ENCODE results near the gene MUC2. TPM values are rescaled to one million over a fixed set of nuclear protein-coding genes. Genes with fewer than 3 reads are reported as not detected.

The MUC2 gene
- total and polyA plus RNA-seq, 5 donors from 2014 or later = not detected

DNA sequence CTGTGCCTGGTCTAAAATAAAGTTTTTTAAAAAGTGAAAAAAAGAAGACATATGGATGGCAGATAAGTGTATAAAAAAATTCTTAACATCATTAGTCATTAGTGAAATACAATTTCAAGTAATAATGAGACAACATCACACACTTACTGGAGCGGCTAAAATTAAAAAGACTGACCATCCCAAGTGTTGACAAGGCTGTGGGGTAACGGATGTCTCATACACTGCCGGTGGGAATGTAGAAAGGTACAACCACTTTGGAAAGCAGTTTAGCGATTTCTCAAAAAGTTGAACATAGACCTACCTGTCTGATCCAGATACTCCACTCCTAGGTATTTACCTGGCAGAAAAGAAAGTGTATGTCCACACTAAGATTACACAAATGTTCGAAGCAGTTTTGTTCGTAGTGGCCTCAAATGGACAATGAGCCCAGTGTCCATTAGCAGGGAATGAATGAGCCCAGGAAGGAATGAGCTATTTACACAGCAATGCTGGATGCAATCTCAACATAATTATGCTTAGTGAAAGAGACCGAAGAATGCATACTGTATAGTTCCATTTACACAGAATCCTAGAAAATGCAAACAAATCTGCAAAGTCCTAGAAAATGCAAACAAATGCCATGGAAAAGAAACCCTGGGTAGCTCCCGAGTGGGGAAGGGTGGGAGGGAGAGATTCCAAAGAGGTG, 6.7 kb upstream of the MUC2 start:
- Mint-ChIP-seq H3K9me3 (no peaks in the 10 kb centered on the region), H3K4me1 (peaks cover 0 to 7% (median 3%) of the 10 kb centered on the region in 4 donors), H3K27ac (no peak overlapping the region), H3K36me3 (no peaks in the 10 kb centered on the region), H3K4me3 (no peak overlapping the region), H3K27me3 (peaks cover 9% of the 10 kb centered on the region)
- no peak overlapping the region for H3K4me3 ChIP-seq (ENCODE audit: low read depth, low read length)
- no peak overlapping the region for H3K27ac ChIP-seq (ENCODE audit: insufficient read depth, low read length, poor library complexity, severe bottlenecking)
- H3K9me3 ChIP-seq (ENCODE audit: control insufficient read depth in 2 of 2, low read length in 2 of 2) = no peaks in the 10 kb centered on the region
- DNase-seq (no peak), ATAC-seq (ENCODE audit: low read depth in 2 of 2) (no peak)
- H3K36me3 ChIP-seq (ENCODE audit: control insufficient read depth, insufficient read depth, low read length) = no peaks in the 10 kb centered on the region
- H3K27me3 ChIP-seq (ENCODE audit: control insufficient read depth, insufficient read depth, low read length) = no peaks in the 10 kb centered on the region
- H3K4me1 ChIP-seq (ENCODE audit: control insufficient read depth, insufficient read depth, low read length, poor library complexity, severe bottlenecking) = no peaks in the 10 kb centered on the region

DNA sequence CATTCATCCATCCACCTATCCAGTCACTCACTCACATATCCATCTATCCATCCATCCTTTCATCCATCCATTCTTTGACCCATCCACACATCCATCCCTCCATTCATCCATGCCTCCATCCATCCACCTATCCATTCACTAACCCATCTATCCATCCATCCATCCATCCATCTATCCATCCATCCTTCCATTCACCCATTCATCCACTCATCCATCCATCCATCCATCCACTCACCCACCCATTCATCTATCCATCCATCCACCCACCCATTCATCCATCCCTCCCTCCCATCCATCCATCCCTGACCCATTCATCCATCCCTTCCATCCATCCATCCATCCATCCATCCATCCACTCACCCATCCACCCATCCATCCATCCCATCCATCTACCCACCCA, 4.9 kb upstream of the MUC2 start:
- Mint-ChIP-seq H3K27me3 (peaks cover 4% of the 10 kb centered on the region), H3K27ac (peak overlapping the region in 1 of 3 donors; percentile 94), H3K4me3 (no peak overlapping the region), H3K9me3 (no peaks in the 10 kb centered on the region), H3K4me1 (no peaks in the 10 kb centered on the region), H3K36me3 (no peaks in the 10 kb centered on the region)
- ATAC-seq (ENCODE audit: low read depth in 2 of 2) (no peak), DNase-seq (no peak)
- no peak overlapping the region for H3K27ac ChIP-seq (ENCODE audit: insufficient read depth, low read length, poor library complexity, severe bottlenecking)
- no peaks in the 10 kb centered on the region for H3K9me3 ChIP-seq (ENCODE audit: control insufficient read depth in 2 of 2, low read length in 2 of 2)
- no peaks in the 10 kb centered on the region for H3K4me1 ChIP-seq (ENCODE audit: control insufficient read depth, insufficient read depth, low read length, poor library complexity, severe bottlenecking)
- no peaks in the 10 kb centered on the region for H3K36me3 ChIP-seq (ENCODE audit: control insufficient read depth, insufficient read depth, low read length)
- no peaks in the 10 kb centered on the region for H3K27me3 ChIP-seq (ENCODE audit: control insufficient read depth, insufficient read depth, low read length)
- no peak overlapping the region for H3K4me3 ChIP-seq (ENCODE audit: low read depth, low read length)

DNA sequence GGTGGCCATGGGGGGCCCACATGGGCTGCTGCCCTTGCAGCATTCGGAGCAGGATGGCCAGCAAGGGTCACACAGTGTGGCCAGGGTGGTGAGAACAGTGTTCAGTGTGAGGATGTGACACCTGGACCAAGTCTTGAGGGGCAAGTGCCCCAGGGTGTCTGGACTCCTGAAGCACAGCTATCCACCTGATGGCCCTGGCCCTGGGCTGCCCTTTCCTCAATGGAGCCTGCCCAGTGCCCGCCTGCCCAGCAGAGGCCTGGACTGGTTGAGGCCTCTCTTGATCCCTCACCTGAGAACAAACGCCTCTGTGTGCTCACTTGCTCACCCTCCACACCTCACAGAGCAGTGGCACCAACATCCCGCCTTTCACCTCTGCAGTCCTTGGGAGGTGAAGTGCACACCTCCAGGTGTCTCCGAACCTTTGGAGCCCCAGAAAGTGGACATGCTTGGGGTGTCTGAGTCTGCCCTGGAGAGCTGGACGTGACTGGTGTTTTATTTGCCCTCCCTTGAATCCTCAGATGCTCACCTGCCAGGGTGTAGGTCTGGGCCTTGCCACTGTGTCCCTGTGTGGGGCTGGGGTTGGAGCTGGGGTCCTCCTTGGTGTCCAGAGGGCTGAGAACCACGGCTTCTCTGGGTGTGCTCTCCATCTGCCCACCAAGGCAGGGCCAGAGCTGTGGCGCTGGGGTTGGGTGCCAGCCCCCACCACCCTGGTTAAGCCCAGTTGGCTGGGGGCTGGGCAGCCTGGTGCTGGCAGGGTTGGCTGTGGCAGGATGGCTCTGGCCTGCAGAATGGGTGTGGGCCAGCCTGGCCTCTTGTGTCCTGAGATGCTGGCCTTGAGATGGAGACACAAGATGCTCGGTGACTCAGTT, 3.8 kb upstream of the MUC2 start:
- ATAC-seq (ENCODE audit: low read depth in 2 of 2) (no peak), DNase-seq (no peak)
- no peaks in the 10 kb centered on the region for H3K27me3 ChIP-seq (ENCODE audit: control insufficient read depth, insufficient read depth, low read length)
- peaks cover 4% of the 10 kb centered on the region for H3K27me3 Mint-ChIP-seq
- no peaks in the 10 kb centered on the region for H3K9me3 Mint-ChIP-seq
- H3K27ac Mint-ChIP-seq = no peak overlapping the region
- no peaks in the 10 kb centered on the region for H3K4me1 Mint-ChIP-seq
- H3K9me3 ChIP-seq (ENCODE audit: control insufficient read depth in 2 of 2, low read length in 2 of 2) = no peaks in the 10 kb centered on the region
- H3K27ac ChIP-seq (ENCODE audit: insufficient read depth, low read length, poor library complexity, severe bottlenecking) = no peak overlapping the region
- no peaks in the 10 kb centered on the region for H3K36me3 Mint-ChIP-seq
- no peak overlapping the region for H3K4me3 ChIP-seq (ENCODE audit: low read depth, low read length)
- no peak overlapping the region for H3K4me3 Mint-ChIP-seq
- no peaks in the 10 kb centered on the region for H3K36me3 ChIP-seq (ENCODE audit: control insufficient read depth, insufficient read depth, low read length)
- no peaks in the 10 kb centered on the region for H3K4me1 ChIP-seq (ENCODE audit: control insufficient read depth, insufficient read depth, low read length, poor library complexity, severe bottlenecking)

DNA sequence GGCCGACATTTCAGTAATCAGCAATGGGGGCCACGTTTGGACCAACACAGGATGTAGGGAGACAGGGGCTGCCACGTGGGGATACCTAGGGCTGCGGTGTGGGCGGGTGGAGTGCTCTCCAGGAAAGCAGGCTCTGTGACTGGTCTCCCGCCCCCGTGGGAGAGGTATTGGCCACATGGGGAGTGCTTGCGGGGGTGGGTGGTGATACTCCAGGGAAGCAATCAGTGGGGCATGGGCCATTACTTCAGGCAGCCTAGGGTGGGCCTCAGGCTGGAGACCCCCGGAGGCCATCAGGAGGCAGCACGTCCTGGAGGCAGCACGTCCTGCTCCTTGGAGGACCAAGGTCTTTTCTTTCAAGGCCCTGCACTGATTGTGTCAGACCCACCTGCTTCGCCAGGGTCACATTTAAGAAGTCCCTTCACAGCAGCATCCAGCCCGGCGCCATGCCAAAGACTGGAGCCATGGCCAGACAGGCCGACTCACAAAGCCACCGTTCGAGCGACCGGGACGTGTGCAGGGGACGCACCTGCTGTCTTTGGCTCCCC, 3.0 kb upstream of the MUC2 start:
- H3K27ac ChIP-seq (ENCODE audit: insufficient read depth, low read length, poor library complexity, severe bottlenecking) = no peak overlapping the region
- Mint-ChIP-seq H3K36me3 (no peaks in the 10 kb centered on the region), H3K9me3 (no peaks in the 10 kb centered on the region), H3K27ac (no peak overlapping the region), H3K4me1 (no peaks in the 10 kb centered on the region), H3K27me3 (peaks cover 4% of the 10 kb centered on the region), H3K4me3 (no peak overlapping the region)
- no peaks in the 10 kb centered on the region for H3K27me3 ChIP-seq (ENCODE audit: control insufficient read depth, insufficient read depth, low read length)
- H3K9me3 ChIP-seq (ENCODE audit: control insufficient read depth in 2 of 2, low read length in 2 of 2) = no peaks in the 10 kb centered on the region
- no peaks in the 10 kb centered on the region for H3K36me3 ChIP-seq (ENCODE audit: control insufficient read depth, insufficient read depth, low read length)
- no peak for DNase-seq
- no peak overlapping the region for H3K4me3 ChIP-seq (ENCODE audit: low read depth, low read length)
- no peaks in the 10 kb centered on the region for H3K4me1 ChIP-seq (ENCODE audit: control insufficient read depth, insufficient read depth, low read length, poor library complexity, severe bottlenecking)
- no peak for ATAC-seq (ENCODE audit: low read depth in 2 of 2)

DNA sequence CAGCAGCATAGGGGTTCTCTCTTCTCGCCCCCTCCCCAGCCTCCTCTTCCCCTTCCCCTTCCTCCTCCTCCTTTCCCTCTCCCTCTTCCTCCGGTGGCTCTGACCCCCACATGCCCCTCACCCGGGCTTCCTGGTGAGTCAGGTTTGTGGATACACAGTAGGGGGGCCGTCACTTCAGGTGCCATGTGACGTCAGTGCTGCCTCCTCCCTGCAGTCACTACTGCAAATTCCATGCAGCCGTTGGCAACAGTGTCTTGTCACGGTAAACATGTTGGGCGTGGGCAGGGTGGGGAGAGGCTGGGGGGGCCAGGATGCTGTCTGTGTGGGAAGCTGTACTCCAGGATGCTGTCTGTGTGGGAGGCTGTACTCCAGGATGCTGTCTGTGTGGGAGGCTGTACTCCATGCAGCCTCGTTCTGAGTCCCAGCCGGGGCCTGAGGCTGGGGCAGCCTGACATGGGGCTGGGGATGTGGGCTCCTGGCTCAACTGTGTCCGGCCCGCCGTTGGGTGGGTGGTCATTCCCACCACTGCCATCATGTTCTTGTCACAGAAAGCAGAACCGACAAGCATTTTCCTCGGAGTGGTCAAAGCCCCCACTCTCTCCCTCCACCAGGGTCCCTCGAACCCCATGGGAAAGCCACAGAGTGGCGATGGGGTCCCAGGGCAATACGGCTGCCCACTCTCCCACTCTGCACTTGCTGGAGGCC, 2.4 kb upstream of the MUC2 start:
- Histone ChIP-seq H3K4me1 (ENCODE audit: control insufficient read depth, insufficient read depth, low read length, poor library complexity, severe bottlenecking) (no peaks in the 10 kb centered on the region), H3K36me3 (ENCODE audit: control insufficient read depth, insufficient read depth, low read length) (no peaks in the 10 kb centered on the region), H3K4me3 (ENCODE audit: low read depth, low read length) (no peak overlapping the region), H3K27me3 (ENCODE audit: control insufficient read depth, insufficient read depth, low read length) (no peaks in the 10 kb centered on the region), H3K27ac (ENCODE audit: insufficient read depth, low read length, poor library complexity, severe bottlenecking) (no peak overlapping the region), H3K9me3 (ENCODE audit: control insufficient read depth in 2 of 2, low read length in 2 of 2) (no peaks in the 10 kb centered on the region)
- DNase-seq (no peak), ATAC-seq (ENCODE audit: low read depth in 2 of 2) (no peak)
- Mint-ChIP-seq H3K4me3 (no peak overlapping the region), H3K9me3 (no peaks in the 10 kb centered on the region), H3K4me1 (no peaks in the 10 kb centered on the region), H3K27me3 (no peaks in the 10 kb centered on the region), H3K36me3 (no peaks in the 10 kb centered on the region), H3K27ac (peak overlapping the region in 1 of 3 donors; percentile 80)

DNA sequence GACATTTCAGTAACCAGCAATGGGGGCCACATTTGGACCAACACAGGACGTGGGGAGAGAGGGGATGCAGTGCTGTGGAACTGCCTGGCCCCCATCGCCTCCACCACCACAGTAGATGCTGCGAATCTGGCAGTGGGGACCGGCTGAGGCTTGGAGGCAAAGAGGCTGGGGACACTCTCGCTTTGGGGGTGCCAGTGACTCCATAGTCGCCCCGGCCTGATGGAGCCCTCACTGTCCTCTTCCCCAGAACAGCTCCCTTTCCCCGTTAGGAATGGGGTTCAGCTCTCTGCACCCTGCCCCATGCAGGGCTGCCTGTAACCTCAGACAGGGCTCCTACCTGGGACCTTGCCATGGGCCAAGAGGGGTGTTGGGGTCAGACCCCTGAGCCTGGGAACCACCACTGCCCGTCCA, 1.8 kb upstream of the MUC2 start:
- Mint-ChIP-seq H3K27ac (no peak overlapping the region), H3K4me1 (no peaks in the 10 kb centered on the region), H3K36me3 (no peaks in the 10 kb centered on the region), H3K4me3 (no peak overlapping the region), H3K27me3 (no peaks in the 10 kb centered on the region), H3K9me3 (no peaks in the 10 kb centered on the region)
- no peaks in the 10 kb centered on the region for H3K4me1 ChIP-seq (ENCODE audit: control insufficient read depth, insufficient read depth, low read length, poor library complexity, severe bottlenecking)
- H3K4me3 ChIP-seq (ENCODE audit: low read depth, low read length) = no peak overlapping the region
- ATAC-seq (ENCODE audit: low read depth in 2 of 2) (no peak), DNase-seq (no peak)
- H3K27ac ChIP-seq (ENCODE audit: insufficient read depth, low read length, poor library complexity, severe bottlenecking) = no peak overlapping the region
- no peaks in the 10 kb centered on the region for H3K9me3 ChIP-seq (ENCODE audit: control insufficient read depth in 2 of 2, low read length in 2 of 2)
- H3K27me3 ChIP-seq (ENCODE audit: control insufficient read depth, insufficient read depth, low read length) = no peaks in the 10 kb centered on the region
- no peaks in the 10 kb centered on the region for H3K36me3 ChIP-seq (ENCODE audit: control insufficient read depth, insufficient read depth, low read length)

DNA sequence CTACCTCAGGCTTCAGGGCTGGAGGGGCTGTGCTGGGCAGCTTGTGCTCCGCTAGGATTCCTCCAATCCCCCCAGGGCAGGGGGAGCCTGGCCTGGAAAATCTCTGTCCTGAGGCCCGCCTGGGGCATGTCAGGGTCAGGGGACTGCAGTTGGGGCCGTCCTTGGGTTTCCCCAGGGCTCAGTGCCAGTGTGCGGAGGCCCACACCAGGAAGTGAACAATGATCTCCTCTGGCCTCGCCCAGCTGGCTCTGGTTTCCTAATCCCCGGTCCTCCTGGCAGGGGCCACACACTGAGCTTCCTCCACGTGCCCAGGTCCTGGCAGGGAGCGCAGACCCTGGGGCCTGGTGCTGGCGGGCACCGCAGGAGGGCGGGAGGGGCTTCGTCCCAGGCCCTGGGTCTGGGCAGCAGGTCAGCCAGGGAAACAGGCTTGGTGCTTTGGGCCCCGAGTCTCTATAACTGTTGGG, 1.4 kb upstream of the MUC2 start:
- no peaks in the 10 kb centered on the region for H3K4me1 Mint-ChIP-seq
- Histone ChIP-seq H3K27ac (ENCODE audit: insufficient read depth, low read length, poor library complexity, severe bottlenecking) (no peak overlapping the region), H3K36me3 (ENCODE audit: control insufficient read depth, insufficient read depth, low read length) (no peaks in the 10 kb centered on the region), H3K27me3 (ENCODE audit: control insufficient read depth, insufficient read depth, low read length) (no peaks in the 10 kb centered on the region), H3K9me3 (ENCODE audit: control insufficient read depth in 2 of 2, low read length in 2 of 2) (no peaks in the 10 kb centered on the region), H3K4me1 (ENCODE audit: control insufficient read depth, insufficient read depth, low read length, poor library complexity, severe bottlenecking) (no peaks in the 10 kb centered on the region), H3K4me3 (ENCODE audit: low read depth, low read length) (no peak overlapping the region)
- no peak overlapping the region for H3K27ac Mint-ChIP-seq
- ATAC-seq (ENCODE audit: low read depth in 2 of 2) = no peak
- no peak overlapping the region for H3K4me3 Mint-ChIP-seq
- no peak for DNase-seq
- H3K27me3 Mint-ChIP-seq = no peaks in the 10 kb centered on the region
- no peaks in the 10 kb centered on the region for H3K36me3 Mint-ChIP-seq
- H3K9me3 Mint-ChIP-seq = no peaks in the 10 kb centered on the region

All from CD4-positive, CD25-positive, alpha-beta regulatory T cell (primary cell).